ENCODE measurements around the gene SLC36A2.
"Not testable (repeated sequence)": the region's sequence is repeated elsewhere in the genome, so short reads cannot be mapped to it uniquely, and the experiment has no call there.

SLC36A2 gene

GRCh38 chr5:151320481-151320880 is 26.9 kb downstream of the SLC36A2 start:
- no peak for DNase-seq

- no peak for DNase-seq
These were observed 28.3 kb downstream of the SLC36A2 start for GRCh38 chr5:151318850-151319732.

GRCh38 chr5:151317871-151318270 is 29.5 kb downstream of the SLC36A2 start:
- DNase-seq: no peak

- peak; percentile 46 to 54 for DNase-seq
These were observed 31.3 kb downstream of the SLC36A2 start for GRCh38 chr5:151315998-151316597.

- no peak for DNase-seq
These were observed 34.0 kb downstream of the SLC36A2 start for GRCh38 chr5:151313357-151313756.

GRCh38 chr5:151312756-151313324 is 34.5 kb downstream of the SLC36A2 start:
- DNase-seq: no peak

- no peak for DNase-seq
These were observed 36.4 kb downstream of the SLC36A2 start for GRCh38 chr5:151310932-151311331.

- DNase-seq: not testable (repeated sequence)
These were observed 37.5 kb downstream of the SLC36A2 start for GRCh38 chr5:151309821-151310220.

GRCh38 chr5:151309266-151309665 is 38.1 kb downstream of the SLC36A2 start:
- DNase-seq: not testable (repeated sequence)

GRCh38 chr5:151303666-151304065 is 43.7 kb downstream of the SLC36A2 start, which contains the start of gene SLC36A3:
Gene SLC36A3 (minus strand): TSS chr5:151303766. CDS start chr5:151303354, 412 bp downstream.
- DNase-seq: no peak

- no peak for DNase-seq
These were observed 49.1 kb downstream of the SLC36A2 start for GRCh38 chr5:151298063-151298855.

GRCh38 chr5:151296974-151297373 is 50.4 kb downstream of the SLC36A2 start:
- DNase-seq: no peak

GRCh38 chr5:151296478-151296830 is 50.9 kb downstream of the SLC36A2 start:
- no peak for DNase-seq

GRCh38 chr5:151295791-151296477 is 51.4 kb downstream of the SLC36A2 start:
- no peak for DNase-seq

- DNase-seq: no peak
These were observed 52.2 kb downstream of the SLC36A2 start for GRCh38 chr5:151295138-151295537.

- DNase-seq: no peak
These were observed 53.7 kb downstream of the SLC36A2 start for GRCh38 chr5:151293624-151294023.

GRCh38 chr5:151288180-151288579 is 59.2 kb downstream of the SLC36A2 start:
- DNase-seq: no peak

- DNase-seq: no peak
These were observed 61.1 kb downstream of the SLC36A2 start for GRCh38 chr5:151286246-151286645.

- no peak for DNase-seq
These were observed 61.7 kb downstream of the SLC36A2 start for GRCh38 chr5:151285683-151286082.

GRCh38 chr5:151284392-151284967 is 62.9 kb downstream of the SLC36A2 start:
- no peak for DNase-seq

- no peak for DNase-seq
These were observed 64.1 kb downstream of the SLC36A2 start for GRCh38 chr5:151283120-151283825.
